ENCODE data around the gene SRC. TPM values are rescaled to one million over a fixed set of nuclear protein-coding genes. Genes with fewer than 3 reads are reported as not detected.

Gene SRC
- total RNA-seq, 1 donor from 2014 or later: 72.7 TPM

DNA sequence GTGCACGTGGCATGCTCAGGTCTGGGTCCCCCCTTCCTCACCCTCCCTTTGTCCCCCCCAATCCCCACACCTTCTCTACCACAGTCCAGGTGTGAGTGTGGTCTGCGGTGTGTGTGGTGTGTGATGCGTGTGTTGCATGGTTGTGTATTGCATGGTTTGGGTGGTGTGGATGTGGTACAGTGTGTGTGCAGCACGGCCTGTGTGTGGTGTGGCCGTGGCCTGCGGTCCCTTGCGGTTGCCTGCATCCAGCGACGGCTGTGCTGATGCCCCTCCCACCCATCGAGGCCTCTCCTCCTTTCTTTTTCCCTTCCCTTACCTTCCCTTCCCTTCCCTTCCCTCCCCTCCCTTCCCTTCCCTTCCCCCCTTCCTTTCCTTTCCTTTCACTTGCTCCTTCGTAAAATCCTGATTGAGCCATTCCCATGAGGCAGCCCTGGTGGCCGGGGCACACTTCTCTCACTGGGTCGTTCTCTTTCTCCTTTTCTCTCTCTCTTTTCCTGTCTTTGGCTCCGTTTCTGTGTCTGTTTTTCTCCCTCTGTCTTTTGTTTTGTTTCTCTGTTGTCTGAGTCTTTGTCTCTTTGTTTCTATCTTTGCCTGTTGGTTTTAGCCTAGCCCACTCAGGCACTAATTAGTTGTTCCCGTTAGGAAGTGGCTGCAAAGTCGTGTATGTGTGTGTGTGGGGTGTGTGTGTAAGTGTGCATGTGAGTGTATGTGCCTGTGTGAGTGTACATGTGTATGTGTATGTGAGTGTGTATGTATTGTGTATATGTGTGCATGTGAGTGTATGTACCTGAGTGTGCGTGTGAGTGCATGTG, 65.7 kb downstream of the SRC start:
- TF ChIP-seq, protein P1, sequence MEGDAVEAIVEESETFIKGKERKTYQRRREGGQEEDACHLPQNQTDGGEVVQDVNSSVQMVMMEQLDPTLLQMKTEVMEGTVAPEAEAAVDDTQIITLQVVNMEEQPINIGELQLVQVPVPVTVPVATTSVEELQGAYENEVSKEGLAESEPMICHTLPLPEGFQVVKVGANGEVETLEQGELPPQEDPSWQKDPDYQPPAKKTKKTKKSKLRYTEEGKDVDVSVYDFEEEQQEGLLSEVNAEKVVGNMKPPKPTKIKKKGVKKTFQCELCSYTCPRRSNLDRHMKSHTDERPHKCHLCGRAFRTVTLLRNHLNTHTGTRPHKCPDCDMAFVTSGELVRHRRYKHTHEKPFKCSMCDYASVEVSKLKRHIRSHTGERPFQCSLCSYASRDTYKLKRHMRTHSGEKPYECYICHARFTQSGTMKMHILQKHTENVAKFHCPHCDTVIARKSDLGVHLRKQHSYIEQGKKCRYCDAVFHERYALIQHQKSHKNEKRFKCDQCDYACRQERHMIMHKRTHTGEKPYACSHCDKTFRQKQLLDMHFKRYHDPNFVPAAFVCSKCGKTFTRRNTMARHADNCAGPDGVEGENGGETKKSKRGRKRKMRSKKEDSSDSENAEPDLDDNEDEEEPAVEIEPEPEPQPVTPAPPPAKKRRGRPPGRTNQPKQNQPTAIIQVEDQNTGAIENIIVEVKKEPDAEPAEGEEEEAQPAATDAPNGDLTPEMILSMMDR (IDR thresholded peaks at IDR 0.05): no peak
- no peak overlapping the region for H3K4me3 Mint-ChIP-seq
- POLR2A ChIA-PET: interaction anchor here (0.5 to 0.7 kb wide), 2 partner anchors 66 to 803 kb away, joined by 3 to 6 read pairs; partner anchors contain the start of gene SRC
- no peaks in the 10 kb centered on the region for H3K9me3 Mint-ChIP-seq
- H3K27me3 Mint-ChIP-seq: peaks cover 11% of the 10 kb centered on the region
- H3K36me3 Mint-ChIP-seq (ENCODE audit: low read depth): no peaks in the 10 kb centered on the region
- intact Hi-C loops (cut with micrococcal nuclease): no loop called here
- CTCF ChIA-PET: no interaction called here
- DNase-seq (no peak), ATAC-seq (ENCODE audit: low read depth) (no peak)
- H3K27ac Mint-ChIP-seq: no peak overlapping the region
- H3K4me1 Mint-ChIP-seq: peaks cover 24% of the 10 kb centered on the region

DNA sequence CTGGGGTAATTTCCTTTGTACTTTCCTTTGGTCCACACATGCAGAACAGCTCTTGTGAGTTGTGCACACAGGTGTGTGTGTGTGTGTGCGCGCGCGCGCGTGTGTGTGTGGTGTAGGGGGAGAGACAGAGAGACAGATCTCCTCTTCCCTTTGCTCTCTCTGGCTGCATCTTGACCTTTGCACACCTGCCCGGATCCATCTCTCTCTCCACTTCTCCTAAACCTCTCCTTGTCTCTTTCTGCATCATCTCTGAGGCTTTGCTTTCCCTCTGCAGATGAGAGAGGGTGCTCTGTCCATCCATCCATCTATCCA, 67.0 kb downstream of the SRC start:
- POLR2A ChIA-PET: no interaction called here
- Mint-ChIP-seq H3K4me1 (peaks cover 18% of the 10 kb centered on the region), H3K9me3 (no peaks in the 10 kb centered on the region), H3K4me3 (no peak overlapping the region), H3K27me3 (peaks cover 6% of the 10 kb centered on the region), H3K27ac (no peak overlapping the region), H3K36me3 (ENCODE audit: low read depth) (no peaks in the 10 kb centered on the region)
- no peak for DNase-seq
- CTCF ChIA-PET: no interaction called here
- TF ChIP-seq, protein P1 (IDR thresholded peaks at IDR 0.05): no peak
- intact Hi-C loops (cut with micrococcal nuclease): no loop called here
- ATAC-seq (ENCODE audit: low read depth): no peak

DNA sequence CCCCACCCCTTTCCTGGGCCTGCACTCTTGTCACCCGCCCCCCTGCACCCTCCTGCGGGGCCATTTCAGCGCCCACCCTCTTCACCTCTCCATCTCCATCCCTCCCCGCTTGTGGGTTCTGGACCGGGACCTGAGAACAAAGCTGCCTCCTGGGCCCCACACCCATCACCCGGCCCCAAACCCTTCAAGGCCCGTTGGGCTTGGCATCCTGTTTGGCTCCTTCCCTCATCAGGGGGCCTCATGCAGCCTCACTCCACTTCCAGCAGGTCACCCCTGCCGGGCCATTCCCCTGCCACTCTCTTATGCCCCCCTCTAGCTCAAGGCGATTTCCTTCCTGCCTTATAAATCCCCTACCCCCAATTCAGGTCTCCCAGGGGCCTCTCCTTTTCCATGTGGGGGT, 67.4 kb downstream of the SRC start:
- Mint-ChIP-seq H3K4me3 (no peak overlapping the region), H3K9me3 (no peaks in the 10 kb centered on the region), H3K27me3 (peaks cover 5% of the 10 kb centered on the region), H3K4me1 (peaks cover 17% of the 10 kb centered on the region), H3K36me3 (ENCODE audit: low read depth) (no peaks in the 10 kb centered on the region), H3K27ac (no peak overlapping the region)
- ChIA-PET POLR2A (no interaction called here), CTCF (no interaction called here)
- TF ChIP-seq, protein P1 (IDR thresholded peaks at IDR 0.05): no peak
- intact Hi-C loops (cut with micrococcal nuclease): no loop called here
- DNase-seq: no peak
- no peak for ATAC-seq (ENCODE audit: low read depth)

DNA sequence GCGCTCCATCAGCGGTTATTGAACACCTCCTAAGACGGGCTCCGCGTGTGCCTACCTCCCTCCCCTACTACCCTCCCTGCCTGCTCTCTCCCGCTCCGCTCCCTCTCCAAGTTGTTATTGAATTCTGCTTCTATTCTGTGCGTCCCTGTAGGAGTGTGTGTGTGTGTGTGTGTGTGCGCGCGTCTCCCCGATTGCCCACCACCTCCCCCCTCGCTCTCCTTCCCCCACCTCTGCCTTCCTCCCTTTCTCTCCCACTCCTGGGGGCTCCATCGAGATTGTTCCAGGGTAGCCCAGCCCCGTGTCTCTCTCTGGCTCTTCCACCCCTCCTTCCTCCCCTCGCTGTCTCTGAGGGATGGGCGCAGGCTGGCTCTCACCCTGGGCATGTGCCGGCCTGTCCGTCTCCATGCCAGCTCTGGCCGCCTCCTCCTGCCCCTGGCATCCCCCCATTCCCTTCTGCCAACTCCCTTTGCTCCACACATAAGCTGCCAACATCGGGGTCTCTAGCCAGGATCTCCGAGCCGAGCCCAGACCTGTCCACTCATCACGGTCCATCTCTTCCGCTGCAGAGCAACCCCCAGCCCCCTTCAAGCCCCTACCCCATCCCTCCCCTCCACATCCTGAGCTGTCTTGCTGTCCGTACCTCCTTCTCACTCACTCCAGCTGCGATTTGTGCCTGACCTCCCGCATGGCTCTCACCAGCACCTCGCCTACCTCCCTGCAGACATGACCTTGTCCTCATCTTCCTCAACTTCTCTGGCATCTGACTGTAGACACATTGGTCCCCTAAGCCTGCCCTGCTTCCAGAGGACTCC, 68.5 kb downstream of the SRC start:
- no peak for ATAC-seq (ENCODE audit: low read depth)
- POLR2A ChIA-PET: no interaction called here
- TF ChIP-seq, protein P1 (IDR thresholded peaks at IDR 0.05): no peak
- Mint-ChIP-seq H3K27me3 (no peaks in the 10 kb centered on the region), H3K4me1 (peaks cover 8% of the 10 kb centered on the region), H3K27ac (no peak overlapping the region), H3K9me3 (no peaks in the 10 kb centered on the region), H3K36me3 (ENCODE audit: low read depth) (no peaks in the 10 kb centered on the region), H3K4me3 (no peak overlapping the region)
- intact Hi-C loops (cut with micrococcal nuclease): no loop called here
- CTCF ChIA-PET: no interaction called here
- DNase-seq: no peak
